NCI-H524 treated with DMSO at 0.1 percent for 48 hours (cell line): ENCODE data around the gene GSPT2.
"Not testable (repeated sequence)": the region's sequence is repeated elsewhere in the genome, so short reads cannot be mapped to it uniquely, and the experiment has no call there.

Experiments used
- DNase-seq: peaks from one replicate; lab custom pipeline; 2025; lab: John Stamatoyannopoulos, UW

The GSPT2 gene

DNA sequence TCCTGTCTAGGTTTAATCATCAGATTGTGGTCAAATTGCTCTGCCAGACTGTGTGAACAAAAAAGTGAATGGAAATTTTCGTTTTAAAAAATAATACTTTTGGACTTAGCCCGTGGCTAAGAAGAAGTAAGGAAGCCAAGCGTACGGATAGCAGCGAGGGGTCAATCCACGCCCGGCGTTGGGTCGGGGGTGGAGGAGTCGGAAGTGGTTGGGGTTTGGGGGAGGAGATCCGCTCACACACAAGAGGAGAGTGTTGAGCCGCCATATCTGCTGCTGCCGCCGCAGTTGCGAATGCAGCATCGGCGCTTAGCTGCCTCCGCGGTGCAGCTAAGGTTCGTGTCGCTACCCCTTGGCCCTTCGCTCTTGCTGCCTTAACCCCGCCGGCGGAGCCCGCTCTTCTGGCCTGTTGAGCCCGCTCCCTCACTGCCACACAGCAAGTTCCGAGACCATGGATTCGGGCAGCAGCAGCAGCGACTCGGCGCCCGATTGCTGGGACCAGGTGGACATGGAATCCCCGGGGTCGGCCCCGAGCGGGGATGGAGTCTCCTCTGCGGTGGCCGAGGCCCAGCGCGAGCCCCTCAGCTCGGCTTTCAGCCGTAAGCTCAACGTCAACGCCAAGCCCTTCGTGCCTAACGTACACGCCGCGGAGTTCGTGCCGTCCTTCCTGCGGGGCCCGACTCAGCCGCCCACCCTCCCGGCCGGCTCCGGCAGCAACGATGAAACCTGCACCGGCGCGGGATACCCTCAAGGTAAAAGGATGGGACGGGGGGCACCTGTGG is at the start of gene GSPT2:
GSPT2 (plus strand) TSS at position 264 of the 779 bp plus-strand sequence; CDS start at position 449, 185 bp downstream.
- DNase-seq, result no peak

DNA sequence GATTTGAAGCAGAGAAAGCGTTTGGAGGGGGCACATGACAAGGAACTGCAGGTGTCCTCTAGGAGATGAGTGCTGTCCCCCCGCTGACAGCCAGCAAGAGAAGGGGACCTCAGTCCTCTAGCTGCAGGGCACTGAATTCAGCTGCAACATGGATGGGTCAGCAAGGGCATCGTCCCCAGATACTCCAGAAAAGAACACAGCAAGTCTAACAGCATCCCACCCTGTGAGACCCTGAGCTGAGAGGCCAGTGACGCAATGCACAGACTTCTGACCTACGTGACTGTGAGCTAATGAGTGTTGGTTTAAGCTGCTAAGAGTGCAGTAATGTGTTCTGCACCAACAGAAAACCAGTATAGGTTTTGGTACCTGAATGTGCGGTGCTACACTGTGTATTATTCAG is 49.0 kb upstream of the GSPT2 start:
- no peak for DNase-seq

DNA sequence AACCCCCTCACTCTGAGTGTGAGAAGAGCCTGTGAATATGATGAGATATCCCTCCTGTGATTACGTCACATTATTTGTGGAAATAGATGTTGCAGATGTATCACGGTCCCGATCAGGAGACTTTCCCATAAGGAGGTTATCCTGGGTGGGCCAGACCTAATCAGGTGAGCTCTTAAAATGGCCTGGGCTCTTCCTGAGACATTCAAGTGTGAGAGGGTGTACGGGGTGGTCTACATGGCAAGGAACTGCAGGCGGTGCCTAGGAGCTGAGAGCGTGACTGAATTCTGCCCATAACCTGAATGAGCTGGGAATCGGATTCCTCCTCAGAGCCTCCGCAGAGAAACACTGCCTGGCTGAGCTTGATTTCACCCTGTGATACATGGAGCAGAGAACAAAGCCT is 45.8 kb upstream of the GSPT2 start:
- no peak for DNase-seq

DNA sequence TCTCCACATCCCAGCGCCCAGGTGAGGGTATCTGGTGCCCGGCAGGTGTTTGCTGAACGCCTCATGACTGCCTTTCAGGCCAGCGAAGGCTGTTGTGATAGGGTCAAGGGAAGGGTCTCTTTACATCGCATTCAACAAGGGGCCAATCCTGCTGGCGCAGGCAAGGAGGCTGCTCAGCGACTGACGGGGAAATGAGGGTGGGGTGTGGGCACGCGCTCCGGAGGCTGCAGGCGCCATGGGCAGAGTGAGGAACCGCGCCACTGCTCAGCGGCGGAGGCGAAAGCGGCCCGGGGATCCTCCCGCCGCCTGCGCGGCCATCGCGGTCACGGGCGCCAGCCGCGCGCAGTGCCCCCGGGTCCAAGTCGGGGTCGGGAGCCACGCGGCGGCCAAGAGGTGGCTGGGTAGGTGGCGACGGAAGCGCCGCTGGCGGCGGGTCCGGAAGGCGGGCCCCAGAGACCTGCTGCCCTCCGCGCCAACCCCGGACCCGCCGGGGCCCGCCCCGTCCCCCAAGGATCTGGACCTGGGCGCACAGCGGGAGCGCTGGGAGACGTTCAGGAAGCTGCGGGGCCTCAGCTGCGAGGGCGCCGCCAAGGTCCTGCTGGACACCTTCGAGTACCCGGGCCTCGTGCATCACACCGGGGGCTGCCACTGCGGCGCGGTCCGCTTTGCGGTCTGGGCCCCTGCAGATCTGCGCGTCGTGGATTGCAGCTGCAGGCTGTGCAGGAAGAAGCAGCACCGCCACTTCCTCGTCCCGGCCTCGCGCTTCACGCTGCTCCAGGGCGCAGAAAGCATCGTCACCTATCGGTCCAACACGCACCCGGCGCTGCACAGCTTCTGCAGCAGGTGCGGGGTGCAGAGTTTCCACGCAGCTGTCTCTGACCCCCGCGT is 32.7 kb upstream of the GSPT2 start, which contains the start of gene CENPVL1:
CENPVL1 (plus strand) TSS at position 236 of the 888 bp plus-strand sequence; CDS start at position 236, 0 bp downstream.
- not testable (repeated sequence) for DNase-seq

DNA sequence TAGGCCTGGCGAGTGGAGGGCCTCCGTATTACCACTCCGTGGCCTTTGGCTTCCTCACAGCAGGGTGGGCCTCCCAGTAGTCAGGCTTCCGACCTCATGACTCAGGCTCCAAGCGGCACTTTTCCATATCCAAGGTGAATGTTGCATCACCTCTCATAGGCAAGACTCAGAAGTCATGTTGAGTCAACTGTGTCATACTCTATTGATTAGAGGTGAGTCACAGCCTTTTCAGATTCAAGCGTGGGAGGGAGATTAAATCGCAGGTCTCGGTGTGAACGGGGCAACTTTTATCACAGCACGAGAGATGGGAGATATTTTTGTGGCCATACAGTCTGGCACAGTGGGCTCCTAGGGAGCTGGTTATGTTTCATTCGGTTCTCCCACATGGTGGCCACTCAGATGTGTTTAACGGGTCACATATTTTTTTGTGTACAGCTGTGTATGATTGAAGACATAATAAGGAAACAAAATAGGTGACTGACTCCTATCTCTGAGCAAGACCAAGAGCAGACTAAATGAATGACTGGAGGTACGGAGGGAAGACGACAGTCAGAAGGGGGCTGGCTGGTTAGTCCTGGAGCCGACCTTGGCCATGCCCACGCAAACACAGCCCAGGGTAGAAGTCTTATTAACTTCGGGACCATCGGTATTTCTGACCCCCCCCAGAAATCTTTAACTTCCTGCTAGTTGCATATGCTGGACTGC is 30.1 kb upstream of the GSPT2 start:
- not testable (repeated sequence) for DNase-seq

DNA sequence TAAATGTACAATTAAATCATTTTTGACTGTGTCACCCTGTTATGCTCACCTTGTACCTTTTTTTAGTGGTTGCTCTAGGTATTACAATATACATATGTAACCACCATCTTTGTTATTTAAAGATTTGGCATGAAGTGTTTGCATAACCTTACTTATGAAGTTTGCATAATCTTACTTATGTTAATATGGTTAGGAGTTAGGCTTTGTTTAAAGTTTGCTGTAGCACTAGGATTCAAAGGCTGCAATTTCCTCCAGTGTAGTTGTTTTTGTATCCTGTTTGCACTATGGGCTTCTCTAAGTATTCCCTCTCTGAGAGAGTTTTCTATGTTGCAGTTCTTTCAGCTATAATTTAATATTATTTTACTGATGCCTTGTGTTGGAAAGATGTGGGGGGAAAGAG is 15.0 kb upstream of the GSPT2 start:
- DNase-seq, result no peak

DNA sequence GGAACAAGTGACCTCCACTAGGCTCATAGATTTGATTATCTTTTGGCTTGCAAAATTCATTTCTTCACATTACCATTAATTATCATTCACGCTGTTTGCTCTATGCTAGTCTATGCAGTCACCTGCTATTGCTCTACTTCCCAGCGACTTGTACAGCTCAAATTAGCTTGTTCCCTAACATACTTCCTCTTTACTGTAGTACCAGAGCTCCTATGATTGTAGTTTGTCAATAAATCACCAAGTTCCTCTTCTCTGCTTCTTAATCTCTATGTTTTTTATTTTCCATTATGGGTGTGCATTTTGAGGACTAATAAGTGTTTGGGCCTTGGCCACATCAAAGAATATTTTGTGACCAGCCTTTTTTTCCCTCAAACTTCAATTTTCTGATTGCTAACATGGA is 6.2 kb upstream of the GSPT2 start:
- DNase-seq, result no peak

DNA sequence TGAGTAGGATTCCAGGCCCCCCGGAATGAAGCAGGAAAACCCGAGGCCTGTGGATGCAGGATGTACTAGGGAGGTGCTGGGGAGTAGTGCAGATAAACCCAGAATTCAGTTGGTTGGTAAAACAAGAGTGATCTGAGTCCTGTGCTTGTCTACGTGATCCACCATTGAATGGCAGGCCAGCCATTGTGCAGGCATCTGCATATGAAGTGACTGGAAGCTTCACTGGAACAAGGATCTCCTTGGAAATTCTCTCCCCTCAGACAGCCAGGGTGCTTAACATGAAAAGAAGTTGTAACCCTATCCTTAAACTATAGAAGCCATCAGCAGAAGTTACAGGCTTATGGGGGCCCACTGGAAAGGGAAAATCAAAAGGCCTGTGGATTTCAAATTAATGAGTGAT is 656 bp upstream of the GSPT2 start:
- no peak for DNase-seq

DNA sequence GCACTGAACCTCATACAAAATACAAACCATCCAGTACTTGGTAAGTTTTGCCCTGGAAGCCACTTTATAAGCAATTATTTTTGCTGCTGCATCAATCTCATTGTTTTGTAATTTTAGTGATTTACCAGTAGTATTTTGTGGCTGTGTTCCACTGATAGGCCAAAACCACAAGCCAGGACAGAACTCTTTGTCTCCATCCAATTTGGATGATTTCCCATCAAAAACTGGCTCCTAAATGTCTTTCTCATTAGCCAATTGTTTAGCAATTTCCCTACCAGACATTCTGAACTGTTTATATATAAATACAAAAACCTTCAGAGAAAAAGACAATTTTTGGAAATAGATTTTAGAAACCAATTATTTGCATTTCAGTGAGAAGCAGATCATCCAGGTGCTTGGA is 4.4 kb downstream of the GSPT2 start:
- no peak for DNase-seq

DNA sequence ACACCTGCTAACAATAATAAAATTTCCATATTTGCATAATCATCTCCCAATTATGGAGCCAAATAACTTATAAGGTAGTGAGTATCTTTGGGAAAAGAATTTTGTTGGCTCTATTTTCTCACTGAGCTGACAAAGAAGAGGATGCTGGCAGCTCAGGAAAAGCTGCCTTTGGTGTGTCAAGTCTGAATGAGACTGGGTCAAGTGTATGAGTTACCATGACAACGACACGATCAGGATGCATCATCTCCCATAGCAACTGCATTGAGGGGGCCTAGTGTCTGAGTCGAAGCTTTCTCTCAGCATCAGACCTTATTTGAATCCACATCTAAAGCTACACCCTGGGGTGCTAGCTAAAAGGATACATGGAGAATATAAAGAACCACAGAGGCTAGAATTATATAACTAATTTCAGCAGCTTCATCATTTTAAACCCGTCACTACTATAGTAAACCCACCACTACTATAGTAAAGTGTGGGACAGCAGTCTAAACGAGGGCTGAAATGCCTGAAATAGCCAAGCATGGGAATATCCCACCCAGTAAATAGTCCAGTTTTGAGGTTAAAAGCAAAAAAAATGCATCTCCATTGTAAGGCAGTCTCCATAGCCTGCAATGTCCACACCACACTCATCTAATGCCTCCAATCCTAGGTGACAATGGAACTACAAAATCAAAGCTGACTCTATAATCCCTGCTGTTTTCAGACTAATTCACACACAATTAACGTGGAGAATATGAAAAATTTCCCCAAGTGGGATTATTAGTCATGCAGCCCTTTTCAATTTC is 16.0 kb downstream of the GSPT2 start:
- no peak for DNase-seq

DNA sequence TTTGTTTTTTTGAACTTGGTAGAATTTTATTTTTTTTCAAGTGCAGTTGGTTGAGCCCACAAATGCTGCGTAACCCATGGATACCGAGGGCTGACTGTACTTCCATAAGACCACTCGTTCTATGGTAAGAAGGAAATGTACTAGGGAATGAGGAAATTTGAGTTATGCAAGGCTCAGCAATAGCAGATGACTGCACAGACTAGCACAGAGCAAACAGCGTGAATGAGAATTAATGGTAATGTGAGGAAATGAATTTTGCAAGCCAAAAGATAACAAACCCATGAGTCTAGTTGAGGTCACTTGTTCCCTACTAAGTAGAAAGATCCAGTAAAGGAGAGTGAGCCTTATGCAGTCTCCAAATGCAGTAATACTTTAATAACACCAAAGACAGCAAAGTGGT is 17.4 kb downstream of the GSPT2 start:
- no peak for DNase-seq

DNA sequence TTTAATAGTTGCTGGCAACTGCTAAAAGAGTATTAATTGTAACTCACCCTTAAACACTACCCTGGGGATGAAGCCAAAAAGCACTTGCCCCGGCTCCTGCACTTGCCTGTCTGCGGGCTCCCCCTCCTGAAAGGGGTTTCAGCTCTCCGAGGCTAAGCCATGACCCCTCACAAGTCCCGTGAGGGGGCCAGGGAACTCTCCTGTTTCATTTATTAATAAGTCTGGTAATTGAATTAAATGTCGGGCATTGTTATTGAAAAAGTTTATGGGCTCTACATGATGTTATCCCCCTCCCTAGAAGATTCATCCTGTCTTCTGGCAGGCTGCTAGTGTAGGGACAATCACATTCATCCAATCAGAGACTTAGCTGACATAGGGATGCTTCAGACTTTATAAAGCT is 23.3 kb downstream of the GSPT2 start:
- no peak for DNase-seq

DNA sequence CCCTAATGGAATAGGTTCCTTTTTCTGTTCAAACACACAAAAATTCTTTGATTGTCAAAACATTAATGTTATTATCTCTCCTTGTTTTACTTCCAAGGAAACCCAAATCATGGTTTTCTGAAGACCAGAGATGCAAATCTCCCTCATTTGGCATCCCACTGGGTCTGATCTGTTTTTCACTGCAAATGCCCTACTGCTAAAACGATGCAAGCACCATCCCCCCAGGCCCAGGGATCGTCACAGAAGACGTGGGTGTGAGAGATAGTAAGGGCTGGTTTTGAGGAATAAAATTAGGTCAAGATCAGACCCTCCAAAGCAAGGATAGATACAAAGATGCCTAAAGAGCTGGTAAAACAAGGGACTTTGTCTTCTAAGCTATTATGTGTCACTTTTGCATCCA is 33.6 kb downstream of the GSPT2 start:
- DNase-seq, result no peak

DNA sequence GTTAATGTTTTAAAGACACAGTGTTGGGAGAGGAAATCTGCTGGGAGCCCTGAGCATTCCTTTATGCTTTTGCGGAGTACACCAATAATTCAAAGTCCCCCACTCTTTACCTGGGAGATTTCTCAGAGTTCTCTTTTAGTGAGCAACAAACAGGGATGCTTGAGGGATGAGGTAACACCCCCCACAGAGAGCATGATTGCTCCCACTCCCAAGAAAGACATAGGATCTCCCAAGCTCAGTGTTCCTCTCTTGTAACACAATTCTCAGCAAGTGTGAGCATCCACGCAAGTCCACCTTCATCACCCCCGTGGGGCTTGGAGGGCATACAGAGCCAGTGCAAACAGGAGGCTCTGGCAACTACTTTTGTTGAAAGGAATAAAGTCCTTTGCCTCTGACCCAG is 36.1 kb downstream of the GSPT2 start:
- no peak for DNase-seq

DNA sequence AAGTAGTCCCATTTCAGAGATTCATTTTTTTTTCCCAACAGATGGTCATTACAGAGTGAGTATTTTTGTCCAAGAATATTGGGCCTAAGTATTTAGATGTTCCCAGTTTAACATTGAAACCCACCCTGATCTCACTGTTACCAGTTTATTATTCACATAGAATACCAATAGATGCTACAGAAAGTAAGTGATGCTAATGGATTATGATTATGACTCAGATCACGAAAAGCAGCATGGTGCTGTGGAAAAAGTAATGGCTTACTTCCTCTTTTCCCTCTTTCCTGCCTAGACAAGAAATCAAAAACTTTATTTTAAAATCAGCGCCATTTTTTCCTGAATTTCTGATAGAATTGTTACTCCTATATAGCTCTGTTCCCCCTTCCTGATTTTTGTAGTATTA is 51.9 kb downstream of the GSPT2 start:
- no peak for DNase-seq
